Thymus (tissue), 11 donors: ENCODE data around the gene ARHGAP24. TPM values are rescaled to one million over a fixed set of nuclear protein-coding genes. Genes with fewer than 3 reads are reported as not detected.

Experiments used
- DNase-seq, 9 donors: peaks; one replicate each; pipeline ENCODE4 v3.0.0-alpha.2; 2013; ENCODE audit warnings: low spot score in 9 of 9, low read depth in 6 of 9, missing footprints in 1 of 9
- H3K27ac ChIP-seq, 2 donors: one replicate each; pipeline ENCODE4 v1.5.1; 2013; ENCODE audit warnings: control low read depth in 1 of 2, low read depth in 1 of 2, low read length in 1 of 2, mild to moderate bottlenecking in 1 of 2, moderate library complexity in 1 of 2
- H3K27me3 ChIP-seq, 2 donors: one replicate each; pipeline ENCODE4 v1.5.1; 2013; ENCODE audit warnings: low read length in 1 of 2; ENCODE audit not compliant: control insufficient read depth in 2 of 2, insufficient read depth in 1 of 2
- H3K36me3 ChIP-seq, 2 donors: one replicate each; pipeline ENCODE4 v1.5.1; 2013; ENCODE audit warnings: low read length in 1 of 2, mild to moderate bottlenecking in 1 of 2, moderate library complexity in 1 of 2; ENCODE audit not compliant: control insufficient read depth in 2 of 2, insufficient read depth in 2 of 2
- H3K4me1 ChIP-seq, 2 donors: one replicate each; pipeline ENCODE4 v1.5.1; 2013; ENCODE audit warnings: low read length in 2 of 2; ENCODE audit not compliant: control insufficient read depth in 2 of 2, insufficient read depth in 2 of 2
- H3K4me3 ChIP-seq, 2 donors: one replicate each; pipeline ENCODE4 v1.5.1; 2013; ENCODE audit warnings: low read length in 2 of 2, control low read depth in 1 of 2, mild to moderate bottlenecking in 1 of 2
- H3K9me3 ChIP-seq, 2 donors: one replicate each; pipeline ENCODE4 v1.5.1; 2013; ENCODE audit warnings: low read length in 1 of 2, mild to moderate bottlenecking in 1 of 2; ENCODE audit not compliant: control insufficient read depth in 2 of 2, insufficient read depth in 1 of 2
- WGBS: extraction: QIAGEN DNeasy Blood & Tissue Kit; methylation state at CpG from one replicate; pipeline ENCODE4 v1.1.7; 2013; 5-methylcytosine and 5-hydroxymethylcytosine counted together
- polyA plus RNA-seq: library from polyadenylated mRNA; stranded (reverse); fragments of 200-250 nt; gene quantifications from one replicate; pipeline ENCODE4 v1.2.3, GENCODE V29; 2013
- total RNA-seq: library from RNA; stranded (reverse); fragments of 120-200 nt; gene quantifications from one replicate; pipeline ENCODE4 v1.2.4, GENCODE V29; 2013
- donor health status: healthy.

Gene ARHGAP24
- total and polyA plus RNA-seq, 2 donors, result 10.0 to 18.2 TPM

DNA sequence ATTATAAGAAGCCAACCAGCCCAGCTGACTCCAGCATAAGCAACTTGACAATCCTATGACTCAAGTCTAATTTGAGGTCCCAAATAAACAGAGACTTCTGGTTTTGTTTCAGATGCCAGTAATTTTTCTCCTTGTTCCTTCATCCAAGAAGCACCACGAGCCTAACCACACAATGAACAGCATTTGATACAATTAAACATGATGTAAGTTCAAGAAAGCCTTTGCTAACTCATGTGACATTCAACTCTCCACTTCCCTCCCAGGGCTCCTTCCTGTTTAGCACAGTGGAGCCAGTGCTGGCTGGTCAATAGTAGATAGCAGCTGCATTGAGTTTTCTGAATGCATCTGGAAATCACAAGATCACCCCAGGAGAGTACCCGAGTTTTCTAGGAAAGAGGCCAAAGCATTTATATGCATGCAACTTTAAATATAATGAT lies 206.3 kb downstream of the ARHGAP24 start:
- no peaks in the 10 kb centered on the region for H3K27me3 ChIP-seq
- no peak overlapping the region for H3K27ac ChIP-seq
- 10% methylated on average over 2 of the region's 2 CpGs for WGBS
- no peaks in the 10 kb centered on the region for H3K36me3 ChIP-seq
- H3K9me3 ChIP-seq, result no peaks in the 10 kb centered on the region
- H3K4me3 ChIP-seq, result no peak overlapping the region
- peaks cover 0 to 1% of the 10 kb centered on the region in 2 donors for H3K4me1 ChIP-seq
- DNase-seq, result peak in 1 of 9 donors; percentile 24

DNA sequence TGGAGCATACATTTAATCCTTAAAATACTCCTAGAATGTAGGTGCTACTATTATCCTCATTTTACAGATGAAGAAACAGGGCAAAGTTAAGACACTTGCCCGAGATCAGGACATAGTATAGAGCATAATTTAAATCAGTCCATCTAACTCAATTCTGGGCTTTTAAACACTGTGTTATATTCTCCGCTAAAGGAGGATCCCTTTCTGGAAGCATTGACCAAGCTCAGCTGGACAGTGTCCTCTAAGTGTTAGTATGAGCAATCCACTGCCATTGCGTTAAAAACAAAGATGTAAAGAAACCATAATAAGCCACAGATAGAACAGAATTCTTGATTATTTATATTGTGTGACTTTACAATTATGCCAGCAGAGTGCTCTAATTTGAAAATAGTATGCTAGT lies 207.0 kb downstream of the ARHGAP24 start:
- 97% methylated on average over 3 of the region's 3 CpGs for WGBS
- Histone ChIP-seq H3K4me3 (no peak overlapping the region), H3K27ac (no peak overlapping the region), H3K4me1 (no peaks in the 10 kb centered on the region), H3K27me3 (no peaks in the 10 kb centered on the region), H3K9me3 (no peaks in the 10 kb centered on the region), H3K36me3 (no peaks in the 10 kb centered on the region)
- DNase-seq, result no peak

DNA sequence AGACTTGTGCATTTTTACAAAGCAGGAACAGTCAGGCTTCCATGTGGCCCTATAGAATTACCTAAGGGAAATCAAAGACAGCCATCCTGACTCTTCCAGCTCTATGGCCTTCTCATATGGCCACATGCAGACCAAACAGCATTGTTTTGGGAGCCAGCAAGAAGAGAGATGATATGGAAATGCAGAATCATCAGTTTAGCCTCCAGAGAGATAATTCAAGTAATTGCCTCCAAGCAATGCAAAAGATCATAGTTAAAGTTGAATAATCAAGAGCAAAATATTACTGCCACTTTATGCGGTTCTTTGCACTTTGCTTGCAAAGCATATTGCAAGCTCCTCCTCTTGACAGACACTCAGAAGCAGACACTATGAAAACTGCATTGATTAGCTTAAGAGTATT lies 207.4 kb downstream of the ARHGAP24 start:
- 94% methylated on average over 1 of the region's 1 CpG for WGBS
- Histone ChIP-seq H3K27ac (no peak overlapping the region), H3K9me3 (no peaks in the 10 kb centered on the region), H3K4me1 (no peaks in the 10 kb centered on the region), H3K4me3 (no peak overlapping the region), H3K27me3 (no peaks in the 10 kb centered on the region), H3K36me3 (no peaks in the 10 kb centered on the region)
- DNase-seq, result no peak

DNA sequence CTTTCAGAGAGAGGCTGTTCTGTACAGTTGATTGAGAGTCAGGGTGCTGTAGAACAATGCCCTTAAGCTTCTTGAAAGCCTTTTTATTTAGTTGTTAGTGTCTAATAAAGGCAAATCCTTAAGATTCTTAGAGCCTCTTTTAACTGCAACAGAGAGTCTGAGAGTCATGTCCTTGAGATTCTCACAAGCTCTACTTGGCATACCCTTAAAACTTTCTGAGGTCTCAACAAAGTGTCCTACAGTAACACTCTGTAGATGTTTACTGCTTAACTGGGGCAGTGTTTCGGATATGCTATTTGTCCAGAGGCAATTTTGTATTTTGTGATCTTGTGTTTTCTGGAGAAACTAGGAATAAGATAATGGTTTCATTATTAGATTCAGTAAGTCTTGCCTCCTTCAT lies 209.7 kb downstream of the ARHGAP24 start:
- Histone ChIP-seq H3K36me3 (no peaks in the 10 kb centered on the region), H3K4me3 (no peak overlapping the region), H3K4me1 (no peaks in the 10 kb centered on the region), H3K9me3 (no peaks in the 10 kb centered on the region), H3K27me3 (no peaks in the 10 kb centered on the region), H3K27ac (no peak overlapping the region)
- no peak for DNase-seq
- 96% methylated on average over 1 of the region's 1 CpG for WGBS

DNA sequence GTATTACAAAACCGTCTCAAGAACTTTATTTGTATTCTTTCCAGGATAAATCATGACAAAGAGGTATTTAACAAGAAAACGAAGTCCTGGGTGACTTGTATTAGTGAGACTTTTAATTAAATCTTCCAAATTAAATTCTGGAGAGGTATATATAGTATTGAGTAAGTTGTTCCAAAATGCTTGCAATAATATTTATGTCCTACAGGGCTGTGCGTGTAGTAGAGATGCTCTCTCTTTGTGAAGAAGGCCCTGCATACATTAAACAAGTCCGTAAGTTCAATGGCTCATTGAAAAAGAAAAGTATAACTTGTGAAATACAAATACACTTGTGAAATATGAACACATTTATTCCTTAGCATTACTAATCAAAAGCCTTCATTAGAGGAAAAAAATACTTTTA lies 211.4 kb downstream of the ARHGAP24 start:
- DNase-seq, result no peak
- H3K9me3 ChIP-seq, result no peaks in the 10 kb centered on the region
- 84% methylated on average over 4 of the region's 4 CpGs for WGBS

DNA sequence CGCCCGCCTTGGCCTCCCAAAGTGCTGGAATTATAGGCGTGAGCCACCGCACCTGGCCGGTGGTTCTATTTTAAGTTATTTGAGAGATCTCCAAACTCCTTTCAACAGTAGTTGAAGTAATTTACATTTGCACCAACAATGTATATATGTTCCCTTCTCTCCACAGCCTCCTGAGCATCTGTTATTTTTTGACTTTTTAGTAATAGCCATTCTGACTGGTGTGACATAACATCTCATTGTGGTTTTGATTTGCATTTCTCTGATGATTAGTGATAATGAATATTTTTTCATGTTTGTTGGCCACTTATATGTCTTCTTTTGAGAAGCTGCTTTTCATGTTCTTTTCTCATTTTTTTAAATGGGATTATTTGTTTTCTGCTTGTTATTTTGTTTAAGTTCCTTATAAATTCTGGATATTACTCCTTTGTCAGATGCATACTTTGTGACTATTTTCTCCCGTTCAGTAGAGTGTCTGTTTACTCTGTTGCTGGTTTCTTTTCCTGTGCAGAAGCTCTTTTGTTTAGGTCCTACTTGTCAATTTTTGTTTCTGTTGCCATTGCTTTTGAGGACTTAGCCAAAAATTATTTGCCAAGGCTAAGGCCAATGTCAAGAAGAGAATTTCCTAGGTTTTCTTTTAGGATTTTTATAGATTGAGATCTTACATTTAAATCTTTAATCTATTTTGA lies 213.2 kb downstream of the ARHGAP24 start:
- H3K27me3 ChIP-seq, result no peaks in the 10 kb centered on the region
- H3K4me3 ChIP-seq, result no peak overlapping the region
- DNase-seq, result no peak
- H3K9me3 ChIP-seq, result no peaks in the 10 kb centered on the region
- 97% methylated on average over 6 of the region's 6 CpGs for WGBS
- no peaks in the 10 kb centered on the region for H3K4me1 ChIP-seq
- no peaks in the 10 kb centered on the region for H3K36me3 ChIP-seq
- H3K27ac ChIP-seq, result no peak overlapping the region

More for the DNA sequence above, 211.4 kb downstream of the ARHGAP24 start:
- H3K4me1 ChIP-seq, result no peaks in the 10 kb centered on the region
- H3K36me3 ChIP-seq, result no peaks in the 10 kb centered on the region
- H3K27ac ChIP-seq, result no peak overlapping the region
- no peak overlapping the region for H3K4me3 ChIP-seq
- H3K27me3 ChIP-seq, result no peaks in the 10 kb centered on the region

DNA sequence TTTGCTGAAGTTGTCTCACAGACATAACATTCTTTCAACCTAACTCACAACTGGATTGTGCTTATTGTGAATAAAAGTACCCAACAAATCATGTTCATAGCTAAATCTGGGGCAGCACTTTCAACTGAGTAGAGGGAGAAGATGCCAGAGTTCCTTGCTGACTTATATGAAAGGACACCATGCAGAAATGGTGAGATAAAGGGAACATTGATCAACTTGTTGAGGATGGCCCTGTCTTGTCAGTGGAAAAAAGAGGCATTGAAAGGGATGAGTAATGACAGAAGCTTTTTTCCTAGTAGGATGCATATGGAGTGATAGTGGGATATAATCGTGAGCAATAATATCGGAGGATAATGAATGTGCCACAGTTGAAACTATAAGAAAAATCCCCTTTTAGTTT lies 221.7 kb downstream of the ARHGAP24 start:
- Histone ChIP-seq H3K36me3 (no peaks in the 10 kb centered on the region), H3K27ac (no peak overlapping the region), H3K27me3 (no peaks in the 10 kb centered on the region), H3K9me3 (peaks cover 0 to 5% of the 10 kb centered on the region in 2 donors), H3K4me3 (no peak overlapping the region), H3K4me1 (no peaks in the 10 kb centered on the region)
- WGBS, result 99% methylated on average over 2 of the region's 2 CpGs
- DNase-seq, result no peak

DNA sequence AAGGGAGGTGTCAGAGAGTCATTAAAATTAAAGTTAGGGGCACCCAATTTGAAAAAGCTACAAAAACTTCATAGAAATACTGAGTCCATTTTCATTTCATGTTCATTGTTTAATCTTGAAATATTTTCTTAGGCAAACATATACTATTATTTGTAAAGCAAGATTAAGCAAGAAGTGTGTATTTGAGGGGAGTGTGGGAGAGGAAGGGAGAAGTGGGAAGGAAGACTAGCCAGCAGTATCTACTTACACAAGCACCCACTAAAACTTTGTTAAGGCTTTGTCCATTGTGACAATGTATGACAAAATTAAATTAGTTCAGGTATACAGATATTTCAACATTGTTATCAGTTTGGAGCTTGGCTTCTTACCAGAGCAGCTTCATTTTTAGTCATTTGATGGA lies 222.9 kb downstream of the ARHGAP24 start:
- Histone ChIP-seq H3K9me3 (peaks cover 0 to 5% of the 10 kb centered on the region in 2 donors), H3K36me3 (no peaks in the 10 kb centered on the region), H3K27me3 (no peaks in the 10 kb centered on the region), H3K27ac (no peak overlapping the region), H3K4me1 (no peaks in the 10 kb centered on the region), H3K4me3 (no peak overlapping the region)
- no peak for DNase-seq

DNA sequence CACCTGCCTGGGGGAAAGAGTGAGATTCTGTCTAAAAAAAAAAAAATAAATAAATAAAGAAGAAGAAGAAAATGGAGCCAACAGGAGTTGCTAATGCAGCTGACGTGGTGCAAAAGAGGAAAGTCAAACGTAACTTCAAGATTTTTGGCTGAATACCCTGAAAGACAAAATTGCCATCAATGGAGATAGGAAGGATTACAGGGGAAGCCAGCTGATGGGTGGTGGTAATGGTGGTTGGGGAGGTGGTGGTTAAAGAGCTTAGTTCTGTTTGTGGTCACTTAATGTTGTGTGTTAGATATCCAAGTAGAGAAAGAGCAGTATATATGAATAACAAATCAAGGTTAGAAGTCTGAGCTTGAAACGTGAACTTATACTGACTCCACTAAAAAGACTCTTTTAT lies 225.4 kb downstream of the ARHGAP24 start:
- Histone ChIP-seq H3K36me3 (no peaks in the 10 kb centered on the region), H3K4me3 (no peak overlapping the region), H3K4me1 (no peaks in the 10 kb centered on the region), H3K27me3 (no peaks in the 10 kb centered on the region), H3K9me3 (no peaks in the 10 kb centered on the region), H3K27ac (no peak overlapping the region)
- WGBS, result 36% methylated on average over 3 of the region's 3 CpGs
- DNase-seq, result no peak
